ENCODE measurements around the gene CREB3L2. TPM values are rescaled to one million over a fixed set of nuclear protein-coding genes. Genes with fewer than 3 reads are reported as not detected.
A peak's percentile ranks its signal among the peaks of the same experiment; 100 is the strongest.

Gene CREB3L2
- polyA plus RNA-seq, 1 experiment = 57.8 TPM

DNA sequence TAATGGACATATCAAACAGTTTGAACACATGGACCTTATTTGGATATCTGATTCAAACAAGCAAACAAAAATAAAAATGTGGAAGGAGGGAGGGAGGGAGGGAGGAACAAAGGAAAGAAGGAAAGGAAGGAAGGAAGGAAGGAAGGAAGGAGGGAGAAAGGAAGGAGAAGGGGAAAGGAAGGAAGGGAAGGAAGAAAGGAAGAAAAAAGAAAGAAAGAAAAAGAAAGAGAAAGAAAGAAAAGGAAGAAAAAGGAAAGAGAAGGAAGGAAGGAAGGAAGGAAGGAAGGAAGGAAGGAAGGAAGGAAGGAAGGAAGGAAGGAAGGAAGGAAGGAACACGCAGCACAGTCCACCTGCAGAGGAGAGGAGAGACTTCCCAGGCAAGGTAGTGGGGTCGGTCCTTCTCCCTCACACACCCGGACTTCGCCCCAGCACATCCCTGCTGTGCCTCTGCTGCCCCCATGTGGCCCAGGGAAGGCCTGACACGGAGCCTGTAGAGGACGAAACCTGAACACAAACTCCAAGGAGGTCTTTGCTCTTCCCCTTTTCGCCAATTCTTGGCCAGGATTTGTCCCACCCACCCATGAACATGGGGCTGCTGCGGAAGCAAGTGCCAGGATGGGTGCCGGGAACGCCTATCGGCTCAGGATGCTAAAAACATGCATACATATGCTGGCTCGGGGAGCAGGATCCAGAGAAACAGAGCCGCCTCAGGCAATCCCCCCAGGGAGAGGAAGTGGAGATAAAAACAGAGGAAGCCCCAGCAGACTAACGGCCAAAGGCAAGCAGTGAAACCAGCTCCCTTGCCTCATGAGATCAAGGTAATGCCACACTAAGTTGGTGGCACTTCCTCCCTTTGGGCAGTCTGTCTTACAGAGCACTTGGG lies 102.8 kb downstream of the CREB3L2 start:
- Histone ChIP-seq H3K27me3 (ENCODE audit: control insufficient read depth, insufficient read depth, low read length) (no peaks in the 10 kb centered on the region), H3K9me3 (ENCODE audit: control insufficient read depth, insufficient read depth, low read length) (no peaks in the 10 kb centered on the region; the same call in 1 of the 2 replicates), H3K27ac (ENCODE audit: low read depth, low read length) (peak overlapping the region; percentile 47), H3K4me3 (ENCODE audit: low read depth, low read length) (no peak overlapping the region)
- ChIA-PET CTCF (interaction anchor here (0.7 to 9.9 kb wide), 16 partner anchors 9 to 292 kb away, joined by 3 to 365 read pairs (median 5); partner anchors contain the start of gene CREB3L2), POLR2A (no interaction called here)
- peak; percentile 47 for DNase-seq (ENCODE audit: low read depth, low spot score)
- TF ChIP-seq, protein P1, sequence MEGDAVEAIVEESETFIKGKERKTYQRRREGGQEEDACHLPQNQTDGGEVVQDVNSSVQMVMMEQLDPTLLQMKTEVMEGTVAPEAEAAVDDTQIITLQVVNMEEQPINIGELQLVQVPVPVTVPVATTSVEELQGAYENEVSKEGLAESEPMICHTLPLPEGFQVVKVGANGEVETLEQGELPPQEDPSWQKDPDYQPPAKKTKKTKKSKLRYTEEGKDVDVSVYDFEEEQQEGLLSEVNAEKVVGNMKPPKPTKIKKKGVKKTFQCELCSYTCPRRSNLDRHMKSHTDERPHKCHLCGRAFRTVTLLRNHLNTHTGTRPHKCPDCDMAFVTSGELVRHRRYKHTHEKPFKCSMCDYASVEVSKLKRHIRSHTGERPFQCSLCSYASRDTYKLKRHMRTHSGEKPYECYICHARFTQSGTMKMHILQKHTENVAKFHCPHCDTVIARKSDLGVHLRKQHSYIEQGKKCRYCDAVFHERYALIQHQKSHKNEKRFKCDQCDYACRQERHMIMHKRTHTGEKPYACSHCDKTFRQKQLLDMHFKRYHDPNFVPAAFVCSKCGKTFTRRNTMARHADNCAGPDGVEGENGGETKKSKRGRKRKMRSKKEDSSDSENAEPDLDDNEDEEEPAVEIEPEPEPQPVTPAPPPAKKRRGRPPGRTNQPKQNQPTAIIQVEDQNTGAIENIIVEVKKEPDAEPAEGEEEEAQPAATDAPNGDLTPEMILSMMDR (IDR thresholded peaks at IDR 0.05; ENCODE audit: low read depth, low read length) = peak; percentile 98

DNA sequence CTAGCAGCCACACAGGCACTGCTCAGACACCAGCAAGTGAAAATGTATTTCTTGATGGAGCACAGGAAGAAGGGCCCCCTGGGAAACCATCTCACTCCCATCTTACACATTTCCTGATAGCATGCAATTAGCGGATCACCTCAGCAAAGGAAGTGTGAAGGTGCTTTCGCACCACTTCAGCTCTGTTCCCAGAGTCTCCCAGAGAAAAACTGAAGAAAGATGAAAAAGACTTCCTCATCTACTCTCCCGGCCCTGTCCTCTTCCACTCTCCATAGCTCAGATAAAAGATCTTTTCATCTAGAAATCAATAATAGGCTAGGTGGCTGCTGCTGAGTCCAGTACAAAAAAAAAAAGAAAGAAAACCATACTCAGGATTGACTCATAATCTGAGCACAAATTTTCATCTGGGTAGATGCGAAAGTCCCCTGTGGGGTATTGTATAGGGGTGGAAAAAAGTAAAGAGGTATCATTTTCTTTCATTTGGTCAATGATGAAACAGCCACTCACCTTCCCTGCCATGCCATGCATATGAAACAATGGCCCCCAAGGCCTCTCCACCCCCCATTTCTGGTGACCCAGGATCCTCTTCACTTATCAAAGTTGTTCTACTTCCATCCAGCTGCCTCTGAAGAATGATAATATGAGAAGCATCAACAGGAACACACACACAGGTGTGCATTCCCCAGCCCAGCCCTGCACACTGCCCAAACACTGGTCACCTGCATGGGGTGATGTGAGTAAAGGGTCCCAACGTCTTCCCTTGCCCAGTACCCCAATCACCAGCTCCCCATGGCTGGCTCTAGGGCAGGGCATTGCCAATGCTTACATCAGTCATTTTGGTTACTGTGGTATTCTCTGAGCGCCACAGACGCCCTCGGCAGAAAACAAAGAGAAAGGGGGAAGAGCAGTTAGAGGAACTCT lies 106.3 kb downstream of the CREB3L2 start:
- CTCF ChIA-PET = interaction anchor here (0.7 to 15.1 kb wide), 6 partner anchors 12 to 289 kb away, joined by 3 to 119 read pairs (median 8); no protein-coding TSS in a partner anchor
- Histone ChIP-seq H3K27ac (ENCODE audit: low read depth, low read length) (no peak overlapping the region), H3K9me3 (ENCODE audit: control insufficient read depth, insufficient read depth, low read length) (no peaks in the 10 kb centered on the region; the same call in 1 of the 2 replicates), H3K27me3 (ENCODE audit: control insufficient read depth, insufficient read depth, low read length) (no peaks in the 10 kb centered on the region), H3K4me3 (ENCODE audit: low read depth, low read length) (no peak overlapping the region)
- POLR2A ChIA-PET = interaction anchor here (0.9 kb wide), 1 partner anchor 9 kb away, joined by 3 read pairs; no protein-coding TSS in a partner anchor
- DNase-seq (ENCODE audit: low read depth, low spot score) = no peak
- TF ChIP-seq, protein P1 (IDR thresholded peaks at IDR 0.05; ENCODE audit: low read depth, low read length) = no peak

DNA sequence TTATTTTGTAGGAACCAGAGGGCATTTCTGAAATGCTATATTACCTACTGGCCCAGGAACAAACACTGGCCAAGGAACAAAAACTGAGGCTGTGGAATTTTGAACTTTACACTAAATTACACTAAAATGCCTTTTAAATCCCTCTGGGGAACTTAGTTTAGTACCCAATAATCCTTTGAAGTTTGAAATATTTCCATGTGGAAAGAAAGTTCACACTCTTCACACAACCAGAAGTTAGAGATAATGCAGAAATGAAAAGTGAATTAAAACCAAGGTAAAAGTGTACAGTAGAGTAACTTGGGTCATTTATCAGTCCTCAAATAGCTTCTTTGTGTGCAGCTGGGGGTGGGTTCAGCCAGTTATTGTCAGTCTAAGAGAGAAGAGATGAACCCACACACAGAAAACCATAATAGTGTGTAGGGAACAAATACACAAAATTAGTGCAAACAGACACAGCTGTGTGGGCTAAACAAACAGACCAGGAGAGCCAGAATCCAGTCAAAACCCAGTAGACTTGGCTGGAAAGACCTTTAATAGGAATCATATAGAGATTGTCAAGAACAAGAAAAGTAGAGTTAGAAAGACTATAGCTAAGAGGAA lies 108.6 kb downstream of the CREB3L2 start:
- Histone ChIP-seq H3K4me3 (ENCODE audit: low read depth, low read length) (no peak overlapping the region), H3K9me3 (ENCODE audit: control insufficient read depth, insufficient read depth, low read length) (no peaks in the 10 kb centered on the region; the same call in 1 of the 2 replicates), H3K27ac (ENCODE audit: low read depth, low read length) (no peak overlapping the region), H3K27me3 (ENCODE audit: control insufficient read depth, insufficient read depth, low read length) (no peaks in the 10 kb centered on the region)
- TF ChIP-seq, protein P1 (IDR thresholded peaks at IDR 0.05; ENCODE audit: low read depth, low read length) = no peak
- DNase-seq (ENCODE audit: low read depth, low spot score) = no peak
- ChIA-PET CTCF (interaction anchor here (1.2 to 15.1 kb wide), 4 partner anchors 109 to 287 kb away, joined by 3 to 119 read pairs (median 12); partner anchors contain the start of gene CREB3L2), POLR2A (interaction anchor here (0.7 kb wide), 1 partner anchor 949 kb away, joined by 4 read pairs; no protein-coding TSS in a partner anchor)

DNA sequence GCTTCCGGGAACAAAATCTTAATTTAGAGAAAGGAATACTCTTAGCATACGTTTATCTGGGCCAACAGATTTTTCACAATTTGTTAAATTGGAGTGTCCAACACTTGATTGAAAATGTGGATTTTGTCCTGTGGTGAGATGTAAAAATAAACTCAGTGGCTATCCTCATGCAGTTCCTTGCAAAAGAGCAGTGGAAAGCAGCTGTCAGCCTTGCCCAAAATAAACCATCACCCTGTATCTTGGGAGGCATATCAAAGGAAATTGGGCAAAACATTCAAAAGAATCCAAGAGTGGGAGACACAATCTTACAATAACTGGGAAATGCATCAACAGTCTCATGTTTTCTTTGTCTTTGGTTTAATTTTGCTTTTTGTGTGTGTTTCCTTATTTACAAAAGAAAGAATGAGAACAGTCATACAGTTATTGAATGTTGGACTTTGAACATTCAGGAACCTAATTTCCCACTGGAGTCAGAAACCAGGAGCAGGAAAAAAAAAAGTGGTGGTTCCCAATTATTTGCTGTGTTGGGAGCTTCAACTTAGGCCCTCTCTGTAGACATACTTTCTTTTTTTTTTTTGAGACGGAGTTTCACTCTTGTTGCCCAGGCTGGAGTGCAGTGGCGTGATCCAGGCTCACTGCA lies 110.8 kb downstream of the CREB3L2 start:
- no peaks in the 10 kb centered on the region; the same call in 1 of the 2 replicates for H3K9me3 ChIP-seq (ENCODE audit: control insufficient read depth, insufficient read depth, low read length)
- ChIA-PET CTCF (interaction anchor here (1.2 to 15.1 kb wide), 4 partner anchors 117 to 285 kb away, joined by 4 to 119 read pairs (median 5); no protein-coding TSS in a partner anchor), POLR2A (no interaction called here)
- DNase-seq (ENCODE audit: low read depth, low spot score) = no peak
- TF ChIP-seq, protein P1 (IDR thresholded peaks at IDR 0.05; ENCODE audit: low read depth, low read length) = no peak
- H3K4me3 ChIP-seq (ENCODE audit: low read depth, low read length) = no peak overlapping the region
- H3K27me3 ChIP-seq (ENCODE audit: control insufficient read depth, insufficient read depth, low read length) = no peaks in the 10 kb centered on the region
- H3K27ac ChIP-seq (ENCODE audit: low read depth, low read length) = no peak overlapping the region

Data from AG04450 (cell line).